ENCODE data around the gene SH3PXD2A.

SH3PXD2A gene

GRCh38 chr10:103602028-103602851 lies 253.1 kb downstream of the SH3PXD2A start:
- no peak for DNase-seq (ENCODE audit: low read depth)

GRCh38 chr10:103600956-103601569 lies 254.3 kb downstream of the SH3PXD2A start:
- DNase-seq (ENCODE audit: low read depth) = no peak

- no peak for DNase-seq (ENCODE audit: low read depth)
Measured at GRCh38 chr10:103600325-103600724, 255.1 kb downstream of the SH3PXD2A start.

GRCh38 chr10:103599907-103600306 lies 255.5 kb downstream of the SH3PXD2A start:
- DNase-seq (ENCODE audit: low read depth) = no peak

- no peak for DNase-seq (ENCODE audit: low read depth)
Measured at GRCh38 chr10:103599211-103599610, 256.2 kb downstream of the SH3PXD2A start.

GRCh38 chr10:103598654-103599115 lies 256.7 kb downstream of the SH3PXD2A start:
- no peak for DNase-seq (ENCODE audit: low read depth)

- no peak for DNase-seq (ENCODE audit: low read depth)
Measured at GRCh38 chr10:103597003-103597402, 258.4 kb downstream of the SH3PXD2A start.

GRCh38 chr10:103595933-103596726 lies 259.2 kb downstream of the SH3PXD2A start:
- no peak for DNase-seq (ENCODE audit: low read depth)

- no peak for DNase-seq (ENCODE audit: low read depth)
Measured at GRCh38 chr10:103593022-103593570, 262.3 kb downstream of the SH3PXD2A start.

GRCh38 chr10:103592186-103593021 lies 263.0 kb downstream of the SH3PXD2A start:
- DNase-seq (ENCODE audit: low read depth) = peak; percentile 11

- DNase-seq (ENCODE audit: low read depth) = no peak
Measured at GRCh38 chr10:103590744-103591291, 264.6 kb downstream of the SH3PXD2A start.

- no peak for DNase-seq (ENCODE audit: low read depth)
Measured at GRCh38 chr10:103590060-103590459, 265.3 kb downstream of the SH3PXD2A start.

GRCh38 chr10:103589074-103589630 lies 266.2 kb downstream of the SH3PXD2A start:
- DNase-seq (ENCODE audit: low read depth) = no peak

GRCh38 chr10:103587073-103587472 lies 268.3 kb downstream of the SH3PXD2A start:
- no peak for DNase-seq (ENCODE audit: low read depth)

GRCh38 chr10:103585011-103585405 lies 270.4 kb downstream of the SH3PXD2A start:
- DNase-seq (ENCODE audit: low read depth) = no peak

- peak; percentile 40 for DNase-seq (ENCODE audit: low read depth)
Measured at GRCh38 chr10:103584216-103585010, 271.0 kb downstream of the SH3PXD2A start.

- DNase-seq (ENCODE audit: low read depth) = no peak
Measured at GRCh38 chr10:103583871-103584215, 271.5 kb downstream of the SH3PXD2A start.

GRCh38 chr10:103582331-103583123 lies 272.8 kb downstream of the SH3PXD2A start:
- DNase-seq (ENCODE audit: low read depth) = no peak

GRCh38 chr10:103581499-103581898 lies 273.9 kb downstream of the SH3PXD2A start:
- no peak for DNase-seq (ENCODE audit: low read depth)

Measured in stimulated activated CD8-positive, alpha-beta memory T cell treated with anti-CD3 and anti-CD28 coated beads, Interleukin-4, amount 100 ng/mL, for 24 hours (primary cell).